Measurements from ENCODE around the gene NBPF1. TPM values are rescaled to one million over a fixed set of nuclear protein-coding genes. Genes with fewer than 3 reads are reported as not detected.
"Not testable (repeated sequence)": the region's sequence is repeated elsewhere in the genome, so short reads cannot be mapped to it uniquely, and the experiment has no call there.

NBPF1 gene
- total RNA-seq, 1 donor from 2014 or later, result 4.1 TPM

DNA sequence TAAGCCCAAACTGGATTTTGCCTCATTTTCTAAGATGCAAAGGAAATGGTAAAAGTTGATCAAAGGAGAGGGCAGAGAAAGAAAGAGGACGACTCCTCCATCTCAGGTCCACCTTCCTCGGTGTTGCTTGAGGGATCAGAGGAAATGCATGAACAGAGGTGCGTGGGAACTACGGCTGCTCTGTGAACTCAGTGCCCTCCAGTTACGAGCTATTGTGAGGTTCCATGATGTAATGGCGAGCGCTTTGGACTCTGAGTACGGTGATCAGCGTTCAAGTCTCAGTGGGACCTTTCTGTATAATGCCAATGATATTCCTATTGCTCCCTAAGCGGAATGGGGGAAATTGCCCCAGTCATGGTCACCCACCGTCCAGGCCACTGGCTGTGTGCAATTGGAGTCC, 60.1 kb downstream of the NBPF1 start:
- intact Hi-C loops (cut with micrococcal nuclease), result not testable (repeated sequence)

DNA sequence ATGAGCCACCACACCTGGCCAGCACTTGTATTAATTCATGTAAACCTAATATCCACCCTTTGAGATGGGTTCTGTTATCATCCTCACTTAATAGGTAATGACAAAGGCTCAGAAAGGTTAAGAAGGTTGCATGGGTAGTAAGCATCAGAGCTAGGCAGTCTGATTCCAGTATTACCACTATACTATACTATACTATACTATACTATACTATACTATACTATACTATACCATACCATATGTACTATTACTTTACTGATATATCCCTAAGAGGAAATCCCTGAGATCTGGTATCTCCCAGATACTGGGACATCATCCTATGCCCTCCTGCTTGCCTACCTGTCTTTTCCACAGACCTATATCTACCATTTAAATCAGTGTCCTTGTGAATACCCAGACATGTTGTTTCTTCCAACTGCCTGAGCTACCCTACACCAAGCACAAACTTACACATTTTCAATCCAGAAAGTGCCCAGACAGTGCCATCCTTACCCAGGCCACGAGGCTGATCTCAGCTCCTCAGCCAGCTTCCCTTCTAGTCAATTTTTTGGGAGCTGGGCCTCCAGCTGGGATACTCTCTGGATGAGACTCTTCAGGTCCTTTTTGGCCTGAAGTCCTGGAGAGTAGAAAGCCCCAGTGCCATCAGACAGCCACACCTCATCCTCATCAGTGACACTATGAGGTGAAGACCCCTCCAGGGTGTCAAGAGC, 63.0 kb downstream of the NBPF1 start:
- intact Hi-C loops (cut with micrococcal nuclease), result not testable (repeated sequence)

DNA sequence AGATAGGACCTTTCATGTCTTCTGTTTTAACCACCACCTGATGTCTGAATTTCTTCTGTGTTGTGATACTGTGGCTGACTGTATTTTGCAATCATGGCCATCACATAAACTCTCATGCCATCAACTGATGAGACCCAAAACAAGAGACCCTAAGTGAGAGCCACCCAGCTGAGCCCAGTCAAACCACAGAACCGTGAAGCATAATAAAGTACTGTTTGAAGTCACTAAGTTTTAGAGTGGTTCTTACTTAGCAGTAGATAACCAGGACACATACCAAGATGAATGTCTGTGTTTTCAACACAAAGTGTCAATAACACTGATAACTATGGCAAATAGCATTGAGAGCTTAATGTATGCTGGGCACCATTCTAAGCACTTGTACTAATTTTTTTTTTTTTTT, 63.8 kb downstream of the NBPF1 start:
- intact Hi-C loops (cut with micrococcal nuclease), result not testable (repeated sequence)

DNA sequence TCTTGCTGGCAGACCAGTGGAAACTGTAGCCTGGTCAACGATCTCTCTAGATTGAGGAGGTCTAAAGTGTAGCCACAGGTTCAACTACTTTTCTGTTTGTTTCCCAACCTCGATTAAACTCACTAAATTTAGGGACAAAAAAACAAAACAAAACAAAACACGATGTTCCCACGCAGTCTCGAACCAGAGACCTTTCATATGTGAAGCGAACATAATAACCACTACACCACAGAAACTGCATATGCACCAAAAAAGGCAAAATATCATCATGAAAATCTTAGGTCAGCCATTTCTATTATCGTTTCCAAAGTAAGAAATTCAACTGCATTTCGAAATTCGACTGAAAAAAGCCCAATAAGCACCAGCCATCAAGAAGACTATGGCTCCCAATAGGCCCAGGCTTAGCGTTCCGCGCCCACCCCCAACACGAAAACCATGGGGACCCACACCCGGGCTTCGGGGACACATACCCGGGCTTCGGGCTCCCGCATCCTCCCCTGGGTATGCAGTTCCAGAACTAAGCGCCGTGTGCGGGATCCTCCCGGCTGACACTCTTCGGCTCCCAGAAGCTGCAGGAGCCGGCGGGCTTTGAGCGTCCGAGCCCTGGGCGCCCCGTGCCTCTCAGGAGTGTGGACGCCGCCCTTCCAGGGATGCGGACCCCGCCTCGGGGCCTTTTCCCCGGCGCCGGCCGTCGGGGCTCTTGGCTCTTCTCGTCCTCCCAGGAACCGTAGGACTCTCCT, 65.7 kb downstream of the NBPF1 start:
- intact Hi-C loops (cut with micrococcal nuclease), result not testable (repeated sequence)

DNA sequence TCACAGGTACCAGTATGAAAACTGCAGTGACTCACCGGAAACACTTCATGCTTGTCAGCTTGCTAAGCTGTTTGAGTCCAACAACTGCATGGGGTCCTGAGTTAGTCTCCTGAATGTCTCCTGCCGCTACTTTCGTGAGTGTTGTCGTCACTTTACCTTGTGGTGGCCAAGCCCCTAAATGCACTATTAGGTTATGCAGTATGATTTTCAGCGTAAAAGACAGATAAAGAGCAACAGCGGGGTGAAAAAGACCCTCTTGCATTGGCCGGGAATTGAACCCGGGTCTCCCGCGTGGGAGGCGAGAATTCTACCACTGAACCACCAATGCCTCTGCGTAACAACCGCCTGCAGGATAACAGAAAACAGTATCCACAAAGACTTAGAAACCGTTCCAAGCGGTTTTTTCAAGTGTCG, 67.7 kb downstream of the NBPF1 start:
- intact Hi-C loops (cut with micrococcal nuclease), result not testable (repeated sequence)

DNA sequence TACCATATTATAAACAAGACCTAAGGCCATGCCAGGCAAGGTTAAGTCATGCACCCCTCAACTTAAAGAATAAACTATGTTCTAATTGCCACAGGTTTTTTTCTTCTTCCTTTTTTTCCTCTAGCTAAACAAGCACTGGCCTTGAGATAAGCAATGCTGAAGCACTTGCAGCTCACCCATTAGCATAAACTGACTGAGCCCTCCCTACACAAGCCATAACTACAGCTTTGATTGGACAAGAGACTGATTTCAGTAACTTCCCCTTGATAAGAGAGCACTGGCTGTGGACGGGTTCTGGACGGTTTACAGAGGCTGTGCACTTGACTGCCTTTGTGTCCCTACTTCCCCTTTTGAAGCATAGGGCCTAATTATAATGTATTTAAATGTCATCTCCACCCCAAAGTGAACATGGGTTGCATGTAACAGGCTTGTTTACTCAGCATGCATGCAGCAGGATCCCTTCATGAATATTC, 72.9 kb downstream of the NBPF1 start:
- intact Hi-C loops (cut with micrococcal nuclease), result not testable (repeated sequence)

DNA sequence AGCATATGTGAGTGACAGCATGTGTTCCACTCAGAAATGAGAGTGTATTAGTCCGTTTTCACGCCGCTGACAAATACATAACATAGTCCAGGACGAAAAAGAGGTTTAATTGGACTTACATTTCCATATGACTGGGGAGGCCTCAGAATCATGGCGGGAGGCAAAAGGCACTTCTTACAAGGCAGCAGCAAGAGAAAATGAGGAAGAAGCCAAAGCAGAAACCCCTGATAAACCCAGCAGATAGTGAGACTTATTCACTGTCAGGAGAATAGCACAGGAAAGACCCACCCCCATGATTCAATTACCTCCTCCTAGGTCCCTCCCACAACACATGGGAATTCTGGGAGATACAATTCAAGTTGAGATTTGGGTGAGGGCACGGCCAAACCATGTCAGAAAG, 75.8 kb downstream of the NBPF1 start:
- intact Hi-C loops (cut with micrococcal nuclease), result not testable (repeated sequence)

DNA sequence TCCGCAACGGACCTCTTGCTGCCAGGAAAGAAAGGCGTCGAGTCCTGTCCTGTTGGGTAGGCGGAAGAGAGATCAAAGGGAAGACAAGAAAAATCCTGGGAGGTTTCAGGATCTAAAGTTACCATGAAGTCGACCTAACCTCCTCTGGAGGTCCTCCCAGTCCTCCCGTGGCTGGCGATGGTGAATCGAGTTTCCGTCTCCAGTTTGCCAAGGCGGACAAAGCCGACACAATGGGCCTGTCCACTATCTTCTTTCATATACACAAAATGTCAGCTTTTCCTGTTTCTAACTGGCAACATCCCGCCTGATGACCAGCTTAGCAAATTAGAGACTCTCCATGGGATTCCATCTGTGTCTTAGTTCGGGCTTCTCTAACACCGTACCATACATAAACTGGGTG, 76.6 kb downstream of the NBPF1 start:
- intact Hi-C loops (cut with micrococcal nuclease), result not testable (repeated sequence)

DNA sequence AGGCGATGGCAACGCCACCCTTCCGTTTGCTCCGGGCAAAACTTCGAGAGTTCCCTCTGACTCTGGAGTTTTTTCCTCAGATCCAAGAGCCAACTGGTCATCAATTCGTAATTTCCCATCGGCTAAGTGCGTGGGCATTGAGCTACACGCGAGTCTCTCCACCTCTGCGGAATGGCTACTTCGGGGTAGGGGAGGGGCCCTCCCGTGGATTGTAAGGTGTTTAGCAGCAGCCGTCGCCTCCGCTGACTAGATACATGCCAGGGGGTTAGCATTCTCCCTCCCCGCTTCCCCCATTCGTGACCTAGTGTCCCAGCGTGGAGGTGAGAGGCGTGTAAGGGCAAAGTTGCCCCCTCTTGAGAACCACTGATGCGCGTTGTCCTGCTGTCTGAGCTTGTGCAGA, 77.5 kb downstream of the NBPF1 start:
- intact Hi-C loops (cut with micrococcal nuclease), result not testable (repeated sequence)

DNA sequence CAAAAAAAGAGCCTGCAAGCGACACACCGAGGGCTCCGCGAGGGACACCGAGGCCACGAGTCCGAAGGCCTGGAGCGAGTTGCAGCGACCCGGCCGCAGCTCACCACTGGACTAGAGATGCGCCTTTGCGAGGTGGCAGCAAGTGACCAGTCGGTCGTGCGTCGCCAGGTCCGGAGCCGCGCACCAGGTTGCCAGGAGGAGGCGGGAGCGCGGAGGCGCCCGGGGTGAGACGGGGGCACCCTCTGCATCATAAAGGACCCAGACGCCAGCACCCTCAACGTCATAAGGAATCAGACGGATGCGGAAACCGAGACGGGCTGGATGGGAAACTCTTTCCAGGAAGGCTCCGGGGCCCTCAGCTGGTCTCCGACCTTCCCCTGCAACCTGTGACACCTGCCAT, 77.9 kb downstream of the NBPF1 start:
- intact Hi-C loops (cut with micrococcal nuclease), result not testable (repeated sequence)

DNA sequence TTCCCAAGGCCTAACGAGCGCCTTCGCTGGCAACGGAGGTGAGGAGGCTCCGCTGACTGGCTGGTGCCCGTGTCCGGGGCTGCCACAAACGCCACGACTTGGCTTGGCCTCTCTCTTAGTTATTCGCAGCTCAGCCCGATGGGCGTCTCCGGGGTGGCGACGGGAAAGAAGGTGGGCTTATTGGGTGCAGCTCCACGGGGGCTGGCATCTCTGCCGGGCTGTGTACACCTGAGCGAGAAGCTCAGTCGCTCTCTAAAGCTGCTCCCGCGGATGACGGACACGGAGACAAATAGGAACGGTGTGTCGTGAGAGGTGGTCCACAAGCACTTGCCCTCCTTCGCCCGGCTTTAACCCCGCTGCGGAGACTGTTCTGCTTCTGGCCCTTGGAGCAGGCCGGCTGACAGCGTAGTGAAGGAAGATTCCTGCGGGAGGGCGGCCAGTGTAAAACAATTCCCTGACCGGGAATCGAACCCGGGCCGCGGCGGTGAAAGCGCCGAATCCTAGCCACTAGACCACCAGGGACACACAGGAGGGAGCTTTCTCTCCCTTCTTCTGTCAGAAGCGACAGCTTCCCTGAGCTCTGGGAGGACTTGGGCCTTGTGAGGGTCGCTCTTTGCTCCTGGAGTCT, 78.4 kb downstream of the NBPF1 start:
- intact Hi-C loops (cut with micrococcal nuclease), result not testable (repeated sequence)

DNA sequence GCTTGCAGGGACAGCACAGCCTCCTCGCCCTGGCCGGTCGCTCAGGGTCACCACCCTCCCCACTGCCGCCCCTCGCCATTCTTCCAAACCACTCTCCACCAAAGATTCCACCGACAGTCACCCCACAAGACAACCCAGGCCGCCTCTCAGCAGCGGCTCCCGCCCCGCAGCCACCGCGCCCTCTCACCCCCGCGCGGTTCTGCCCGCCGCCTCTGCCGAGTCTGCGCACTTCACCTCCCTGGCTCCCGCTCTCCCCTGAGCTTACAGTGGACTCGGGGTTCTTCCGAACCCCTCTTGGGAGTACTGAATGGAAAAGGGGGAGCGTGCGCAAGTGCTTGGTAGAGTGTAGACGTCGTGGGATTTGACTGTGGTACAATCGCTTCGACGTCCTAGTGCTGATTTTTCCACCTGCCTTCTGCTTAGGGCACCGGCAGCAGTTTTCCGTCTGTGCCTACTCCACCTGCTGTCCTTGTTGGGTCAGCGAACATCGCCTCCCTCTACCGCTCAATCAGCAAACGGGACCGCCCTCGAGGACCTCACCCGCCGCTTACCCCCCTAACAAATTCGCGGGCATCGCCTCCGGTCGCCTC, 79.0 kb downstream of the NBPF1 start:
- intact Hi-C loops (cut with micrococcal nuclease), result not testable (repeated sequence)

DNA sequence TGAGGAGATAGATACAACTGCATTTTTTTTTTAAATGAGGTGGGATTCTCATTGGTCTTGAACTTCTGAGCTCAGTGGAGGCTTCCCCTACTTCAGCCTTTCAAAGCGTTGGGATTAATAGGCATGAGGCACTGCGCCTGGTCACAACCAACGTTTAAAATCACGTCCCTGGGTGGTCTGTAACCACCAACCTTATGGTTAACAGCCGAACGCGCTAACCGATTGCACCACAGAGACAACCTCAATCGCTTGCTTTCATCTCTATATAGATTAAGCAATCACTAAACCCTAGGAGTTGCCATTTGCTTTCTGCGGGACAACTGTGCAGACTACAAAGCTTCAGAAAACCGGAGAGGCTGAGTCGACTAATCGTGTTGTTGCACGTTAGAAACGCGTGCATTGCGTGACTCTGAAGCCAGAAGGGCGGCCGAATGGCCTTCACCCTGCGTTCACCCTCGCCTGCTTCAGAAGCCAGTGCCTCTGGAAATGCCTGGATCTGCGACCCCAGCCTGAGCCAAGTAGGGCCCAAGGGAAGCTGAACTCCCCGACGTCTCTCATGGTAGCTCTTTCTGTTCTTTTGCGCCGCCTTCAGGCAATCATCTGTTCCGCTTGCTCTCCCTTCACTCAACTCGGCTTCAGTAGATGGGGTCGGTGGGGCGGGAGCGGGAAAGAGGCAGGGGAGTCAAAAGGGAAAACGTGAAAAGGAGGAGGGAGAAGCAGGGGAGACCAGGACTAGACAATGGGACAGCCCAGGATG, 81.0 kb downstream of the NBPF1 start:
- intact Hi-C loops (cut with micrococcal nuclease), result not testable (repeated sequence)

DNA sequence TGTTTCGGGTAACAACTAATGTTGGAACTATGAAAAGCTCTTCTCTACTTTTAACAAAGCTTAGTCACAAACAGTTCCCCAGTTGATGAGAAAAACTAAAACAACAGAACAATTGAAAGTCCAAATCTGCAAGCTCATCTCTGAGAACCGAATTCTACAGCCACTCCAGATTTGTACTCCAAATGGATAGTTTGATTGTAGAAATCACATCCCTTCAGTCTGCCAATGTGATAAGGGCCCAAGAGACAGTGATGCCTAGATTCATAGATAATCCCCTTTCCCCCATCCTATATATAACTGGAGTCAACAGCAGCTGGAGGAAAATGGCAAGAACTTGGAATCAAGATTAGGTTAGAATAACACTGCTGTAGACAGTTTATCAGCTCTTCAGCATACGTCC, 85.0 kb downstream of the NBPF1 start:
- intact Hi-C loops (cut with micrococcal nuclease), result not testable (repeated sequence)

DNA sequence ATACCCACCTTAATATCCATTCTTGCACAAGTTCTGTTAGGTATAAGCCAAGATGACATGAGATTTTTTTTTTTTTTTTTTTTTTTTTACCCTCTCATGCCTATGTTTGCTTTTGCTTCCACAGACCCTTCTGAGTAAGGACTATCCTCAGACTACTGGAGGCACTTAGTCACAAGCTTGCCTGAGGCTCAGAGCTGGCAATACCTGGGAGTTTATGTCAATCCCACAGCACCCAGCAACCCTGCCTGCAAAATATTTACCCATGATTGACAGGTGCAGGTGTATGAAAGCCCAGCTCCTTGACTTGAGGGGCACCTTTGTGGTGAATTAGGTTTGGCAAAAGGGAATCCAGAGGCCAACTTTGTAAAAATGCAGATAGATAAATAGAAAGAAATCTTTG, 87.6 kb downstream of the NBPF1 start:
- intact Hi-C loops (cut with micrococcal nuclease), result not testable (repeated sequence)

DNA sequence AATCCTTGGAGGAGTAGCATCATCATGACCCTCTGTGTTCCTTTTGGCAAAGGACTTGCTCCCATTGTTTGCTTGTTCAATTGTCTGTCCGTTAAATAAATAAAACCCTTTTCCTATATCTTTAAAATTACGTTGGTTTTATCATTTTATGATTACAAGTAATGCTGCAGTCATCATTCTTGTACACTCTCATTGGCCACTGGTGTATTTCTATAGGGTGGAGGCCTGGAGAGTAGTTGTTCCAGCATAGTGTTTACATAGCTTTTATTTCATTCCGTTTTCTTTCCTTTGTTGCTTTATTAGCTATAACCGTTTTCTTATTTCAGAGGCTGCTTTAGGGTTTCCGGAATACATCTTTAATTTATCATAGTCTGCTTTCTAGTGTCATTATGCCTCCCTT, 91.7 kb downstream of the NBPF1 start:
- intact Hi-C loops (cut with micrococcal nuclease), result not testable (repeated sequence)

DNA sequence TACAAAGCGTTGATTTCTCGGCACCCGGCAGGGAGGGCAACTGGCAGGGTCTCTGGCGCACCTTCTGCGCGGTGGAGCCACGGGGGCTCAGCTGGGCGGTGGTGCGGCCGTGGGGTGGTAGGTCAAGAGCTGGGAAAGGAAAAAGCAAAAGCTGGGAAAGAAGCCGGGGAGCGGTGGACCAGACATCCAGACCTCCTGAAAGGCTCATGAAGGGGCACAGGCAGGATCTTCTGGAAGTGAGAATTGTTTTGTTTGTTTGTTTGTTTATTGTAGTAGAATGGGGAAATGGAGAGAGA, 92.1 kb downstream of the NBPF1 start:
- intact Hi-C loops (cut with micrococcal nuclease), result no loop called here

DNA sequence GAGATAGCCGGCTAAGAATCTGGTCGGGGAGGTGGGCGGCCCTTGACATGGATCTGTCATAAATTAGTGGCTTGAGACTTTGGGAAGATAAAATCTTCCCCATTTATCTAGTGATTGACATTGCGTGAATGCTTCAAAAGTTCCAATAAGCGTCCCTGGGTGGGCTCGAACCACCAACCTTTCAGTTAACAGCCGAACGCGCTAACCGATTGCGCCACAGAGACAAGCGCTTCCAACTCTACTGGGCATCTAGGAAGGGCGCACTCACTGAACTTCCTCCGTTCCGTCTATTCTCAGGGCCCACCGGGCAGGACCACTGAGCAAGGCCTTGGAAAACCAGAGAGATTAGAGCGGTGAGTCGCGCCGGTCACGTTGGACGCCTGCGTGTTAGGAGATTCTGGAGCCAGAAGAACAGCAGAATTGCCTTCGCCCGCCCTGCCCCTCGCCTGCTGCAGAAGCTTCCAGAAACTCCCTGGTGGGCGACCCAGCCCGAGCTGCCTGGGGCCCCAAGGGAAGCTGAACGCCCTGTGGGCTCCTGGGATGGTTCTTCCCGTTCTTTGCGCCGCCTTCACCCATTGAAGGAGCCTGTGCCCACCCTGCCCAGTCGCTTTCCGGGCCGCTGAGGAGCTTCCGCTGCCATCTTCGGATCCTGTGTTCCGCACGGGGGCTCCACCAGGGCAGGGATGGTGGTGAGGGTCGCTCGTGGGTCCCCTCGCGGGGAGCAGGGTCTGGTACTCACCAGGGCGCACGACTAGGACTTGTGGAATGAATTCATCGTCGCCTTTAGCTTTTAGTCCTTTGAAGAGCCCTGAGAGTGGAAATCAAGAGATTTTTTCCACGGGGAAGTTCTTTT, 92.7 kb downstream of the NBPF1 start:
- intact Hi-C loops (cut with micrococcal nuclease), result not testable (repeated sequence)

DNA sequence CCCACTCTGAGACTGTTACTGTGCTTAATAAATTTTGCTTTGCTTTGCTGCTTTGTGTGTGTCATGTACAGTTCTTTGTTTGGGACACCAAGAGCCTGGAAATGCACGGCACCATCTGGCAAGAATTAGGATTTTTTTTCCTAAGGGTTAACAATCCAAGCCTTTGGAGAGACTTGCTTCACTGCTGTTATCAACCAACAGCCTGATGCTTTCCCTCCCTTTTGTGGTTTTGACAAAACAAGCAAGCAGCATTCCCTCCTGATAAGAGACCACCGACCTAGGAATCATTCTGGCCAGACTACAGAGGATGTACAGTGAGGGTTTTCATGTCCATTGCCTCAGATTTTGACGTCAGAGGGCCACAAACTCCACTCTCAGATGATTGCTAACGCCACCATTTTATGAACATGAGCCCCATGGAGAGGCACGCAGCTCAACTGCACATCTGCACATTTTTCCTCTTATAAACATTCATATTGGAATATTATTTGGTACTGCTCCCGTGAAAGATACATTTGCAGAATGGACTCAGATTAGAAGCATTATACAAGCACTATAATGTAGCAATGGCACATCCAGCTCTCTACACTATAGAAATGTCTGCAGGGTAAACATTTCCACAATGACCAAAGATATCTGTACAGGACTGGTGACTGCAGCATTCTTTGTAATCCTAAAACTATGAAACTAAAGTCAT, 94.0 kb downstream of the NBPF1 start:
- intact Hi-C loops (cut with micrococcal nuclease), result not testable (repeated sequence)

DNA sequence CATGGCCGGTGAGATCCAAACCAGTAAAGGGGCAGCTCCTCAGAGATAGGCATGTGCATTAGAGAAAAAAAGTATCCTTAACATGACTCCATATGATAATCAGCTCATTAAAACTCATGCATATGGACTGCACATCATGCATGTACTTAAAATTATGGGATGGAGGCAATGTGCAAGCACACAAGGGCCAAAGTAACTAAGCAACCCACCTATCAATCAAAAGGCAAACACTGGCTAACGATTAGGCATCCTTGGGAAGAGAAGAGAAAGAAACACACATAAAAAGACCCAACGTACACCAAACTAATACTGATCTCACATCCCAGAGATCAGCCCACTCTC, 94.5 kb downstream of the NBPF1 start:
- intact Hi-C loops (cut with micrococcal nuclease), result not testable (repeated sequence)

Data from T-helper 2 cell treated with Interferon-gamma antibody and Interleukin-4, amounts not matched to agents 100 ng/mL and 5 ng/mL, for 36 hours (primary cell).